ENCODE data around the gene ESPL1. TPM values are rescaled to one million over a fixed set of nuclear protein-coding genes. Genes with fewer than 3 reads are reported as not detected.
A peak's percentile ranks its signal among the peaks of the same experiment; 100 is the strongest.

The ESPL1 gene
- total and polyA plus RNA-seq, 4 donors, result 0.77 to 6.7 (median 1.5) TPM

DNA sequence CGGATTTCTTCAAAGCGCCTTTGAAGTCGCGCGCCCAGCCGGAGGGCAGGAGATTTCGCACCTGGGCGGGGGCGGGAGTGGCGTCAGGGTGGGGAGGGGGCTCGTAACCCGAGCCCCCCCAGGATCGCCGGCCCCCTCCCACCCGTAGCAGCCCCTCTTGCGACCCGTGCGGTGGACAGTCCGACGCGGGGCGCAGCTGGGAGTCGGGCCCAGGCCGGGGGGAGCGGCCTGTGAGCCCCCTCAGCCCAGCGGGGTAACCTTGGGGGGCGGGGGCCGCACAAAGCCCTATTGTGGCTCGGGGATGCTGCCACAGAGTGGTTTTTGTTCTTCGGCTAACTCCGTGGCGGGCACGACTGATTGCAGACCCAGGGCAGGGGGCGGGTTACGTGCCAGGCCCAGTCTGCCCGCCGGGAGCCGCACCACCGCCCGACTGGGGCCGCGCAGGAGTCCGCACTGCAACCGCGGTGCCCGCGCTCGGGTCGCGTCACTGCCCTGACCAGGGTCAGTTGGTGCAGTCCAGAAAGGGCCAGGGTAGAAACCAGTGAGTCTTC lies 57.5 kb downstream of the ESPL1 start:
- peak overlapping the region; percentile 86 to 87 for H3K27ac ChIP-seq (ENCODE audit: low read depth in 1 of 2, low read length in 1 of 2)
- peak overlapping the region; percentile 67 to 70 for H3K9ac ChIP-seq (ENCODE audit: insufficient read depth in 1 of 2, low read length in 2 of 2)
- WGBS, 2 donors, result 0 to 1% methylated on average over 41 to 50 of the region's 50 CpGs
- H3K36me3 ChIP-seq (ENCODE audit: control insufficient read depth in 4 of 4, insufficient read depth in 4 of 4, low read length in 4 of 4), result no peaks in the 10 kb centered on the region
- peaks cover 0 to 38% (median 15%) of the 10 kb centered on the region in 5 donors for H3K4me1 ChIP-seq (ENCODE audit: control insufficient read depth in 5 of 5, insufficient read depth in 5 of 5, low read length in 5 of 5)
- TF ChIP-seq, protein P1, sequence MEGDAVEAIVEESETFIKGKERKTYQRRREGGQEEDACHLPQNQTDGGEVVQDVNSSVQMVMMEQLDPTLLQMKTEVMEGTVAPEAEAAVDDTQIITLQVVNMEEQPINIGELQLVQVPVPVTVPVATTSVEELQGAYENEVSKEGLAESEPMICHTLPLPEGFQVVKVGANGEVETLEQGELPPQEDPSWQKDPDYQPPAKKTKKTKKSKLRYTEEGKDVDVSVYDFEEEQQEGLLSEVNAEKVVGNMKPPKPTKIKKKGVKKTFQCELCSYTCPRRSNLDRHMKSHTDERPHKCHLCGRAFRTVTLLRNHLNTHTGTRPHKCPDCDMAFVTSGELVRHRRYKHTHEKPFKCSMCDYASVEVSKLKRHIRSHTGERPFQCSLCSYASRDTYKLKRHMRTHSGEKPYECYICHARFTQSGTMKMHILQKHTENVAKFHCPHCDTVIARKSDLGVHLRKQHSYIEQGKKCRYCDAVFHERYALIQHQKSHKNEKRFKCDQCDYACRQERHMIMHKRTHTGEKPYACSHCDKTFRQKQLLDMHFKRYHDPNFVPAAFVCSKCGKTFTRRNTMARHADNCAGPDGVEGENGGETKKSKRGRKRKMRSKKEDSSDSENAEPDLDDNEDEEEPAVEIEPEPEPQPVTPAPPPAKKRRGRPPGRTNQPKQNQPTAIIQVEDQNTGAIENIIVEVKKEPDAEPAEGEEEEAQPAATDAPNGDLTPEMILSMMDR (IDR thresholded peaks at IDR 0.05; ENCODE audit: control extremely low read depth, extremely low read depth), result no peak
- ATAC-seq (ENCODE audit: insufficient read depth, low FRiP score) (no peak), DNase-seq (peak; percentile 56 to 68 (median 59))
- H3K27me3 ChIP-seq (ENCODE audit: control insufficient read depth in 3 of 3, insufficient read depth in 3 of 3, low read length in 2 of 3), result no peaks in the 10 kb centered on the region
- H3K4me3 ChIP-seq, result peak overlapping the region; percentile 49
- H3K9me3 ChIP-seq (ENCODE audit: control insufficient read depth in 4 of 4, insufficient read depth in 3 of 4, low read length in 3 of 4), result no peaks in the 10 kb centered on the region

DNA sequence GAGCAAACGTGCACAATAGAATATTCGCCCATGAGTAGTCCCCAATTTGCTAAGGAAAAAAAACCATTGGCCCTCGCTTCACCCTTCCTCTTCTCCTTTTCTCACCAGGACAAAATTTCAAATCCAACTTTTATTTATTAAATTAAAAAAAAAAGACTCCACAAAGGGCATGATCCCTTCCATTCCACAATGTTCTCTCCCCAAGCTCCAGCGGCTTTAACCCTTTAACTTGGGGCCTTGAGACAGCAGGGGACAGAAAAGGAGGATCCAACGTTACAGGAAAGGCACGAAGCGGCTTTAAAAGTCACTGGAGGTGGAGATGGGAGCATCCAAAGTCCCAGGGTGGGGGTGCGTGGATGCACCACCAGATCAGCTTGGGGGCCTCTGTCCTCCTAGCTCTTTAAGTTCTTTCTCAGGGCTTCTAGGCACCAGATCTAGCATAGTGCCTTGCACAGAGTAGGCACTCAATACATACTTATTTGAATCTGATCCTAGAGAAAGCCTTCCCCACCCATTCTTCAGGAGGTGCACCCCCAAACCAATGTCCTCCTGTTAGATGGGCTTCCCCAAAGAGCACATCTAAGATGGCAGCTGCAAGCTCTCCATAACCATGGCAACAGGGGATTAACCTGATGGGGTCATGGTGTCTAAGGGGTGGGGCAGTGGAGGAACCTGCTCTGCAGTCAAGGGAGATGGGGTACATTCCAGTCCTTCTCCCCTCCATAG lies 58.5 kb downstream of the ESPL1 start:
- no peak for ATAC-seq (ENCODE audit: insufficient read depth, low FRiP score)
- Histone ChIP-seq H3K4me1 (ENCODE audit: control insufficient read depth in 5 of 5, insufficient read depth in 5 of 5, low read length in 5 of 5) (peaks cover 0 to 32% (median 10%) of the 10 kb centered on the region in 5 donors), H3K36me3 (ENCODE audit: control insufficient read depth in 4 of 4, insufficient read depth in 4 of 4, low read length in 4 of 4) (no peaks in the 10 kb centered on the region), H3K4me3 (no peak overlapping the region), H3K27me3 (ENCODE audit: control insufficient read depth in 3 of 3, insufficient read depth in 3 of 3, low read length in 2 of 3) (no peaks in the 10 kb centered on the region), H3K27ac (ENCODE audit: low read depth in 1 of 2, low read length in 1 of 2) (no peak overlapping the region), H3K9ac (ENCODE audit: insufficient read depth in 1 of 2, low read length in 2 of 2) (no peak overlapping the region), H3K9me3 (ENCODE audit: control insufficient read depth in 4 of 4, insufficient read depth in 3 of 4, low read length in 3 of 4) (no peaks in the 10 kb centered on the region)
- 82 to 87% methylated on average over 8 of the region's 8 CpGs for WGBS, 2 donors
- no peak for DNase-seq
- TF ChIP-seq, protein P1 (IDR thresholded peaks at IDR 0.05; ENCODE audit: control extremely low read depth, extremely low read depth), result no peak

DNA sequence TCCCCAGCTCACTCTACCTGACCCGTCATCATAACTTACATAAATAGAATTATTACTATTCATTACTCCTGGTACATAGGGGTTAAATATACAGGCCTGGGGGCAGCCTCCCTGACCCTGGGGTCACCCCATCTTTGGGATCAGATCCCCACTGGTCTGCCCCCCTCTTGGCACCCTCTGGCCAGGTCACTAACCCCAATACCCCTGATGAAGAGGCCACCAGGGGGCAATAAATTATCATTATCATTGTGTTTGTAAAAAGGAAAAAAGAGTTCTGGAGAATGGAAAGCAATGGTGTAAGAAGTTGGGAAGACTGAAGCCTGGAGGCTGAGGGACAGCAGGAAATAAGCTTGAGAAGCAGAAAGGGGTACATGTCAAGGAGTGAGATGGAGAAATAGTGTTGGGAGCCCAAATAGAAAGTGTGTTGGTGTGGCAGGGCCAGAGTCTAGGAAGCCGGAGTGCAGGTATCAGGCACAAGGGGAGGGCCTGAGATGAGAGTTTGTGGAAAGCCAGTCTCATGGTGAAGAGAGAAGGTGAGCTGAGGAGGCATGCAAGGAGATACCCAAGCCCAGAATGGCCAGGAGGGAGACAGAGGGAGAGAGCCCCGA lies 59.4 kb downstream of the ESPL1 start:
- Histone ChIP-seq H3K4me3 (no peak overlapping the region), H3K27ac (ENCODE audit: low read depth in 1 of 2, low read length in 1 of 2) (no peak overlapping the region), H3K4me1 (ENCODE audit: control insufficient read depth in 5 of 5, insufficient read depth in 5 of 5, low read length in 5 of 5) (peaks cover 0 to 28% (median 7%) of the 10 kb centered on the region in 5 donors), H3K9ac (ENCODE audit: insufficient read depth in 1 of 2, low read length in 2 of 2) (no peak overlapping the region), H3K9me3 (ENCODE audit: control insufficient read depth in 4 of 4, insufficient read depth in 3 of 4, low read length in 3 of 4) (no peaks in the 10 kb centered on the region), H3K27me3 (ENCODE audit: control insufficient read depth in 3 of 3, insufficient read depth in 3 of 3, low read length in 2 of 3) (no peaks in the 10 kb centered on the region), H3K36me3 (ENCODE audit: control insufficient read depth in 4 of 4, insufficient read depth in 4 of 4, low read length in 4 of 4) (no peaks in the 10 kb centered on the region)
- DNase-seq (no peak), ATAC-seq (ENCODE audit: insufficient read depth, low FRiP score) (no peak)
- TF ChIP-seq, protein P1 (IDR thresholded peaks at IDR 0.05; ENCODE audit: control extremely low read depth, extremely low read depth), result peak; percentile 4
- 86 to 87% methylated on average over 3 of the region's 3 CpGs for WGBS, 2 donors

Measured in lung (tissue), 12 donors.